BLaER1 treated with 17β-estradiol and CSF1 and Interleukin-3, amounts not matched to agents 10 nM and 100 nM (cell line): Measurements from ENCODE around the gene LARP6.

ENCODE experiments used
- H3K27ac ChIP-seq, 11 experiments: shearing (Covaris generic); formaldehyde crosslinking; 2 replicates each; pipeline ENCODE4 v1.8.1; 2022
- H3K27me3 ChIP-seq, 11 experiments: shearing (Covaris generic); formaldehyde crosslinking; 2 replicates each; pipeline ENCODE4 v1.8.1; 2022
- H3K36me3 ChIP-seq, 11 experiments: shearing (Covaris generic); formaldehyde crosslinking; 2 replicates each; pipeline ENCODE4 v1.8.1; 2022
- H3K4me1 ChIP-seq, 10 experiments: shearing (Covaris generic); formaldehyde crosslinking; 2 replicates each; pipeline ENCODE4 v1.8.1; 2022
- H3K4me2 ChIP-seq, 11 experiments: shearing (Covaris generic); formaldehyde crosslinking; 2 replicates each; pipeline ENCODE4 v1.8.1; 2022
- H3K4me3 ChIP-seq, 10 experiments: shearing (Covaris generic); formaldehyde crosslinking; 2 replicates each; pipeline ENCODE4 v1.8.1; 2022
- H3K9ac ChIP-seq, 11 experiments: shearing (Covaris generic); formaldehyde crosslinking; 2 replicates each; pipeline ENCODE4 v1.8.1; 2022
- H3K9me3 ChIP-seq, 11 experiments: shearing (Covaris generic); formaldehyde crosslinking; replicated peaks in 1 of 11; 2 replicates each; pipeline ENCODE4 v1.8.1; 2022
- H4K20me1 ChIP-seq, 11 experiments: shearing (Covaris generic); formaldehyde crosslinking; 2 replicates each; pipeline ENCODE4 v1.8.1; 2022
- Cebpa-rat ChIP-seq, 11 experiments: shearing (Covaris generic); IDR thresholded peaks; 2 replicates each; pipeline ENCODE4 v1.8.1; 2022

Gene LARP6

DNA sequence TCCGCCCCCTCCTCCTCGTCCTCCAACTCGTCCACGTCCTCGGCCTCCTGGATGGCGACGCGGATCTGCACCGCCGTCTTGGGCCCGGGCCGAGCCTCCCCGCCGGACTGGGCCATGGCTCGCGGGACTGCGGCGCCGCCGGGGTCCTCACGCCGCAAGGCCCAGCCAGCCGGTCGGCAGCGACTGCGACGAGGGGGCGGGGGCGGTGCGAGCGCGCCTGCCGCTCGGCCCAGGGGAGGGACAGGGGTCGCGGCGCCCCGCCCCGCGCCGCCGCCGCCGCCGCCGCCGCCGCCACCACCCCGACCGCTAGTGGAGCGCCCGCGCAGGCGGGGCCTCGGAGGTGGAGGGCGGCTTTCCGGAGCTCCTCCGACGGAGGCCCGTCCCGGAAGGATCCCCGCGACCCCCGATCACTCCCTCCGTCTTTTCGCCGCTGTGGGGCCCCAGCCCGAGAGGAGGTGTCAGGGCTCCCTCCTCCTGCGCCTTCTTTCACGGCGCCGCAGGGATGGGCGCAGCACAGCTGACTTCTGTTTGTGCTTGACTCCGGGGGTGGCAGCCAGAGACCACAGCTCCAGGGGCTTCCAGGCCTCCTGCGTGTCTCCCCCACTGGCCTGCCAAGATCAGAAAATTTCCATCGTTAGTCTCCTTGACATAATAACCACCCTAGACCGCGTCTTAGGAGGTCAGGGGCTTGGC is at the start of gene LARP6:
Gene LARP6 (minus strand): TSS at position 185 of the 693 bp plus-strand sequence. CDS start 69 bp downstream, at position 116.
- Histone ChIP-seq H3K9me3 (no peaks in the 10 kb centered on the region), H3K4me1 (peaks cover 0 to 42% (median 31%) of the 10 kb centered on the region in 10 experiments; a peak in 18 of 20 replicates), H4K20me1 (peaks cover 0 to 5% (median 0%) of the 10 kb centered on the region in 11 experiments; a peak in 1 of 22 replicates), H3K4me3 (peak within 1 kb of the TSS; percentile 74 to 90 (median 78)), H3K27me3 (peaks cover 0 to 25% (median 0%) of the 10 kb centered on the region in 11 experiments; a peak in 7 of 22 replicates), H3K9ac (peak within 1 kb of the TSS; percentile 73 to 91 (median 83)), H3K36me3 (no peaks in the 10 kb centered on the region), H3K27ac (peak within 1 kb of the TSS in 10 of 11 experiments; percentile 58 to 81 (median 70); a peak in 21 of 22 replicates), H3K4me2 (peak within 1 kb of the TSS; percentile 86 to 98 (median 96))
- TF ChIP-seq Cebpa-rat (IDR thresholded peaks at IDR 0.05), result no peak

DNA sequence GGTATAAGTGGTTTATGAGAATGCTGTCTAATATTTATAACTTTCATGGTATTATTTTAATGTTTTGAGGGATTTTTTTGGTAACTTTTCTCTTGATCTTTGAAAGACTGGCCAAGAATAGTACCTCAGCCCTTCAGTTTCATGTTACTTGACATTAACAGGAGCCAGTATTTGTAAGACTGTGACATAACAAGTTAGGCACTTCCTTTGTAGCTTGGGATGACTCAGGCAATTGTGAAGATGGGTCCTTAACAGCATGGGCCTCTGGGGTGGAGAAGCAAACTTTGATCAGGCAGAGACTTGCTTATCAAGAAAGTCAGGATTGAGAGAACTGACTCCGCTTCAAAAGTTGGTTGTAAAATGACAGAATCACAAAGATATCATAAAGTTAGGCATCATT is 48.1 kb upstream of the LARP6 start:
- no peak for TF ChIP-seq Cebpa-rat (IDR thresholded peaks at IDR 0.05)
- no peak overlapping the region for H3K27ac ChIP-seq
- H3K9me3 ChIP-seq, result peaks cover under 1 to 6% (median 3%) of the 10 kb centered on the region in 11 experiments; a peak in 15 of 22 replicates
- H3K4me2 ChIP-seq, result no peak overlapping the region
- H3K4me1 ChIP-seq, result peaks cover 0 to 5% (median 0%) of the 10 kb centered on the region in 10 experiments; a peak in 1 of 20 replicates
- no peaks in the 10 kb centered on the region for H3K27me3 ChIP-seq
- H3K36me3 ChIP-seq, result no peaks in the 10 kb centered on the region
- H4K20me1 ChIP-seq, result no peaks in the 10 kb centered on the region
- H3K4me3 ChIP-seq, result no peak overlapping the region
- H3K9ac ChIP-seq, result no peak overlapping the region

DNA sequence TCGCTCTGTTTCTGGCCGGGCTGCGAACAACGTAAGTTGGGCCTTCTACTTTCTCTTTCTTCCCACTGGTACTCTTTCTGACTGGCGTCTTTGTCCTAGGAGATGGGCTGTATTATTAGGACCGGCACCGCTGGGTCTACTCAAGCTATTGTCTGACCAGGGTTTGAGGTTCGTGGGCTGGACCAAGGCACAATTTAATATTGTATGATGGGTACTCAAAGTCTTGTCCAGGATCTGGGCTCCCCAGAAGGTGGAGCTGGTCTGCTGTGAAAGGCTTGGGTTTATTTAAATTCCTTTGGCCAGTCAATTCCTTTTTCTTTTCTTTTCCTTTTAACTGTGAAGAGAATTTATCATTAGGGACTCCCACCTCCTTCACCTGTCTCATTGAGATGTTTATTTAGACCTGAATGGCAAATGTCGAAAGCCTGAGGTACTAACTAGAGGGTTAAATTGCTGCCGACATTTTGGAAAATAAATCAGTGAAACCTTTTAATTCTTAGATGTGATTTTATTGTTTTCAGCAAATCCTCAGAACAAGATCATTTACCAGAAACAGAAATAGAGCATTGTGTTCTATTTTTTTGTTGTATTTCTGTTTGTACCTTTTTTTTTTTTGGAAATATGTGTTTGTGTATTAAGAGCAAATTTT is 39.1 kb upstream of the LARP6 start:
- H4K20me1 ChIP-seq, result no peaks in the 10 kb centered on the region
- no peak for TF ChIP-seq Cebpa-rat (IDR thresholded peaks at IDR 0.05)
- no peak overlapping the region for H3K4me3 ChIP-seq
- no peak overlapping the region for H3K9ac ChIP-seq
- peaks cover 0 to 14% (median 10%) of the 10 kb centered on the region in 11 experiments; a peak in 15 of 22 replicates for H3K9me3 ChIP-seq
- H3K36me3 ChIP-seq, result no peaks in the 10 kb centered on the region
- no peaks in the 10 kb centered on the region for H3K27me3 ChIP-seq
- H3K27ac ChIP-seq, result no peak overlapping the region
- no peak overlapping the region for H3K4me2 ChIP-seq
- no peaks in the 10 kb centered on the region; a peak in 1 of 20 replicates for H3K4me1 ChIP-seq

DNA sequence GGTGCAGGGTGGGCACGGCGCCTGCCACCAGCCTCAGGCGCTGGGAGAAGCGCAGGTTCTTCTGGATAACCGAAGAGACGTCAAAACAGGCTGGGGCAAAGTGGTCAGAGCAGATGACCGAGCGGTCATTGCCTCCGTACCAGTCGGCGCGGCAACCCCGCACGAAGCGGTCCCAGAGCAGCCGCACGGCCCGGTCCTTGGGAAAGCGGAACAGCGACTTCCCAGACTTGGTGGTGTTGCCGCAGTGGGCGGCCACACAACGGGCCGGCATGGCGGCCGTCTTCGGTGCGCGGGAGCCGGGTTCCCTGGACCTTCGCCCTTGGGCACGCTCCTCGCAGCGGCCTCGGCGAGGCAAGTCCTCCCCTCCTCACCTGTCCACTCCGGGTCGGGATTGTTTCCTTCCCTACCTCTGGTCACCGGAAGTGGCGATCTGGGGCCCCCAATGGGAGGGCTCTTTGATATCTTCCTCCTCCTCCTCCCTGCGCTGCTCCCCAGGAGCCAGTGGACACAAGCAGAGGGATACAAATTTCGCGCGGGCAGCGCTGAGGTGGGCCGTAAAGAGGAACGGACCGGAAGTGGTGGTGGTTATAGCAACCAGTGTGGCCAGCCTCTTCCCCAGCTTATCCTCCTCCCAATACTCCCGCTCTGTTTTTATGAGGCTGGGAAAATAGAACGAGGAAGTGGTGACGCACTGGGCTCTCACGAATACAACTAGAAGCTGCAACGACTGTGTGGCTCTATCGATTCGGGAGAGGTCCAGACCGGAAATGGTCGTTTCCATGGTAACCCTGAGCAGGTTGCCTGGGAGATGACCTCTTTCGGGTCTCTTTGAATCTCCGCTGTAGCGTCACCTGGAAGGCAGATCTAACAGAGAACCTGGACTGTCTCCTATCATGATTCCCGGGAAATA is 38.3 kb upstream of the LARP6 start, which contains the start of the genes LRRC49 and THAP10:
Gene LRRC49 (plus strand): TSS at position 825 of the 910 bp plus-strand sequence. CDS start 69 bp downstream, at position 894.
Gene THAP10 (minus strand): TSS at position 432 of the 910 bp plus-strand sequence. CDS start 161 bp downstream, at position 271.
- H3K36me3 ChIP-seq, result no peaks in the 10 kb centered on the region
- no peak within 1 kb of the TSS for H3K27ac ChIP-seq
- no peak within 1 kb of the TSS for H3K9ac ChIP-seq
- H3K4me3 ChIP-seq, result no peak within 1 kb of the TSS
- H4K20me1 ChIP-seq, result no peaks in the 10 kb centered on the region
- H3K4me2 ChIP-seq, result no peak within 1 kb of the TSS
- TF ChIP-seq Cebpa-rat (IDR thresholded peaks at IDR 0.05), result no peak
- no peaks in the 10 kb centered on the region for H3K27me3 ChIP-seq
- H3K4me1 ChIP-seq, result no peaks in the 10 kb centered on the region; a peak in 1 of 20 replicates
- peaks cover 0 to 14% (median 10%) of the 10 kb centered on the region in 11 experiments; a peak in 15 of 22 replicates for H3K9me3 ChIP-seq

DNA sequence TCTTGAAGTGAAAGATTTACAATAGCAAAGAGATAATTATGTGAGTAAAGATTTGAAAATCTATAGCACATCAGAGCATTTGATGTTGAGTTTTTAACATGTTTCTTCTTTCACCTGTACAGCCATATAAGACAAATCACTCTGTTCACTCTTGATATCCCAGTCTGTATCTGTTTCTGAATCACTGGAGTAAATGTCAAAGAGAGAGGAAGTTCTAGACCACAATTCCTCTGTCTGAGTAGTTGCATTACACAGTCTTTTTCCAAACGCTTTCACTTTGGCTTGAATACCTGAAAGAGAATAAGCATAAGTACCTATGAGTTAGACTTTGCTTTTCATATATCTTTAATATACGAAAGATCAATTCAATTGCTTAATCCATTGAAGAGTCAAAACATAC is 28.4 kb upstream of the LARP6 start:
- no peak for TF ChIP-seq Cebpa-rat (IDR thresholded peaks at IDR 0.05)
- Histone ChIP-seq H3K36me3 (no peaks in the 10 kb centered on the region), H3K9ac (no peak overlapping the region), H3K4me3 (no peak overlapping the region), H3K9me3 (no peaks in the 10 kb centered on the region), H3K27ac (no peak overlapping the region), H4K20me1 (no peaks in the 10 kb centered on the region; a peak in 1 of 22 replicates), H3K4me2 (no peak overlapping the region), H3K4me1 (no peaks in the 10 kb centered on the region), H3K27me3 (no peaks in the 10 kb centered on the region)

DNA sequence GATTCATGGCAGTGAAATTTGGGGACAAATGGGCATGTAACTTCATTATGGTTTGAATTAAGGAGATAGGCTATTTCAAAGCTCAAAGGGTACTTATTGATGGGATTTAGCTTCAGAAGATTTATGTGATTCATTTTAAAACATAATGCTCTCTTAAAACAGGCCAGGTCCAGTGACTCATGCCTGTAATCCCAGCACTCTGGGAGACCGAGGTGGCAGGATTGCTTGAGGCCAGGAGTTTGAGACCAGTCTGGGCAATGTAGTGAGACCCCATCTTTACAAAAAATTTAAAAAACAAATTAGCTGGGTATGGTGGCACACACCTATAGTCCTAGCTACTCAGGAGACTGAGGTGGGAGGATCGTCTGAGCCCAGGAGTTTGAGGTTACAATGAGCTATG is 26.8 kb upstream of the LARP6 start:
- Histone ChIP-seq H3K4me3 (no peak overlapping the region), H3K9me3 (no peaks in the 10 kb centered on the region), H3K4me1 (no peaks in the 10 kb centered on the region), H3K27ac (no peak overlapping the region), H3K27me3 (no peaks in the 10 kb centered on the region), H3K9ac (no peak overlapping the region), H3K36me3 (no peaks in the 10 kb centered on the region), H4K20me1 (no peaks in the 10 kb centered on the region; a peak in 1 of 22 replicates), H3K4me2 (no peak overlapping the region)
- no peak for TF ChIP-seq Cebpa-rat (IDR thresholded peaks at IDR 0.05)

DNA sequence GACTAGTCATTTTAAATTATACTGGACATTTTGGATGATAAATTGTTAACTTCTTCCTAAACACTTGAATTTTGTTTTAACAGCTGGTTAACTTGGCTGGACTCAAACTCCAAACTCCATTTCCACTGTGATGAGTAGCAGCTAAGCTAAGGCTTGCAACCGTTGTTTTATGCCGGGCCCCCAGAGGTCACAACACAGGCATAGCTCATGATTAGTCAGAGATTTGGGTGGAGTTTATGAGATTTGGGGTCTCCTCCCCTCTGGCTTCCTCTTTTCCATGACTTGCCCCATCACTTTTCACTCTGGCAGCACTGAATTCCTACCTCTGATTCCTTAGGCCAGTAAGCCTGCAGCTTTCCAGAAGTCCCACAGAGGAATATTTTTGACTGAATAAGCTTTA is 25.4 kb upstream of the LARP6 start:
- no peaks in the 10 kb centered on the region; a peak in 1 of 22 replicates for H4K20me1 ChIP-seq
- no peak for TF ChIP-seq Cebpa-rat (IDR thresholded peaks at IDR 0.05)
- no peaks in the 10 kb centered on the region for H3K9me3 ChIP-seq
- H3K4me1 ChIP-seq, result no peaks in the 10 kb centered on the region
- no peaks in the 10 kb centered on the region for H3K36me3 ChIP-seq
- H3K27me3 ChIP-seq, result no peaks in the 10 kb centered on the region
- no peak overlapping the region for H3K4me2 ChIP-seq
- H3K9ac ChIP-seq, result no peak overlapping the region
- no peak overlapping the region for H3K4me3 ChIP-seq
- no peak overlapping the region for H3K27ac ChIP-seq

DNA sequence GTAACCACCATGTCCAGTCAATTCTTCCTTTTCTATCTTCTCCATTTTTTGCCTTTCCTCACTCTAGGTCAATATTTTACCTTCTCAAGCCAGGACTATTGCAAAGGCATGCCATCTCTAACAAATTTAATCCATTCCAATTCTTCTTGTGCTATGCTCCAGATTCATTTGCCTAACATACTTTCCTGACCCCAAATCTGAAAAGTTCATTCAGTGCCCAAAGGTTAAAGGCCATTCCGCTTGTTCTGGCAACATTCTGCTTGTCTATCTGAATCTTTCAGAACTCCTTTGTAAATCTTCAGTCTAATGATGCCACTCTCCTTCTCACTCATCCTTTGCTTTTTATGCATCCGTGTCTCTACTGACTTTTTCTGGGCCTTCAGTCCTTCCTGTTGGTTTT is 22.7 kb upstream of the LARP6 start:
- Histone ChIP-seq H3K4me3 (no peak overlapping the region), H3K9ac (no peak overlapping the region), H3K4me2 (no peak overlapping the region), H3K27ac (no peak overlapping the region), H3K27me3 (no peaks in the 10 kb centered on the region), H4K20me1 (no peaks in the 10 kb centered on the region), H3K4me1 (no peaks in the 10 kb centered on the region), H3K9me3 (peaks cover 4 to 18% (median 10%) of the 10 kb centered on the region in 11 experiments; a peak in 17 of 22 replicates), H3K36me3 (no peaks in the 10 kb centered on the region)
- TF ChIP-seq Cebpa-rat (IDR thresholded peaks at IDR 0.05), result no peak
